Activated CD4-positive, CD25-positive, alpha-beta regulatory T cell treated with anti-CD3 and anti-CD28 coated beads, Interleukin-2, amount 50 U/mL, for 16 hours (primary cell): ENCODE results near the gene SPDEF.

ENCODE experiments used
- DNase-seq: peaks from one replicate; pipeline ENCODE4 v3.0.0-alpha.2; 2020; ENCODE audit warnings: low read depth, low spot score

SPDEF gene

GRCh38 chr6:34583861-34584604 is 27.9 kb upstream of the SPDEF start:
- DNase-seq: no peak

DNA sequence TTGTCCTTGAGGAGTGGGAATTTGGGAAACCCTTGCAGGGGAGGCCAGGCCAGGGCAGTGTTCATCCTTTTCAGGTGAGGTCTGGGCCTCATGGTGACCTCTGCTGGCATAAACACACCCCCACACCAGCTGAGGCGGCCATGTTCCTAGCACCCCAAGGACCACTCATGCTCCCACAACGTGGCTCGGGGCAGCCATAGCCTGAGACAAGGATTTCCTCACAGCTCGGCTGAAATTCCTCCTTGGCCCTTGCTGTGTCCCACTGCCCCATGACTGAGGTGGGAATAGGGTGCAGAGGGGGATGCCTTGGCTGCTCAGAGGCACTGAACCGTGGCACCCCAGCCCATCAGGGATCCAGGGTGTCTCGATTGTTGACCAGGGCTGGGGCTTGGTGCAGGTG is 27.3 kb upstream of the SPDEF start:
- DNase-seq: no peak

DNA sequence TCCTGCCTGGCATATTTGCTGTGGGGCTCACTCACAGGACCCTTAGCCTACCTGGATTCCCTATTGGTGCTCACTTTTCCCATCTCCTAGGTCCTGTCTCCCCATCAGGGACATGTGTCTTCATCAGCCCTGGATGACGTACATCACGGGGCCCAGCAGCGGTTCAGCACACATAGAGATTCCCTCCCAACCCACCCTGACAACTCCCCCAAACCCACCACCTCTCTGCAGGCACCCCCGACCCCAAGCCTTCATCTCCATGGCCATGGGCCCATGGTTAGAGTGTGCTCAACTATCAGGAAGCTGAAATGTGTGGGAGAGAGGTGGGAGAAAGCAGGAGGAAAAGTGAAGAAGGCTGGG is 25.4 kb upstream of the SPDEF start:
- no peak for DNase-seq

DNA sequence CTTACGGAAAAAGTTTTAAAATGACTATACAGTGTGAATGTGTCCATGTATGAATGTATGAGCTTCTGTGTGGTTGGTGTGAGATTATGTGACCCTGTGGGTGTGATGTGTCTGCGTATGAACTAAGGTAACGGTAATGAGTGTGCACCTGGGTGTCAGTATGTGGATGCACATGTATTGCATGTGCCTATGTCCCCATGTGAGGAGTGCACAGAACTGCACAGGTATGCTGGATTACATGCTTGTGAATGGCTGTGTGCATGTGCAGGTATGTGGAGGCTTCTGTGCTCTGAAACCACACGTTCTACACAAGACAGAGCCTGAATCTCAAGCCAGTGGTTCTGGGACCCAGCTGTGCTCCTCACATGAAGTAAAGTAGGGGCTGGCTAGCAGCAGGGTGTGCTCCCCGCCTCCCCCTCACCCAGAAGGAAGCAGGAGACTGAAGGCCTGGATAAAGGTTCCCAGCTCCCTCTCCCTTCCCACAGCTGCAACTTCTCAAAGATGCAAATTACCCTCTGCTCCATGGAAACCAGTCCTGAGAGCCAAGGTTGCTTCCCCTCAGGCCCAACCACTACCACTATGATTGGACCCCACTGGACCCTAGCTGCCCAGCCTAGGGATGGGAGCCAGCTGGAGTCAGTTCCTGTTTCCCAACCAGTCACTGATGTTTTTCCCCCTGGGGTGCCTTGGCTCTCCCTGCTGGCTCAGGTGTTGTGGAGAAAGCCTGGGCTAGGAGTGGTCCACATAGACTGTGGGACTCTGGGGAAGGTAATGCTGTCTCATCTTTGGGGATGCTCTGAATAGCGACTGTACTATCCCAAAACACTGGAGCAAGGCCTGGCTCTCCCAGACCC is 24.8 kb upstream of the SPDEF start:
- DNase-seq: no peak

GRCh38 chr6:34578445-34579262 is 22.5 kb upstream of the SPDEF start:
- DNase-seq: no peak

GRCh38 chr6:34576286-34576955 is 20.3 kb upstream of the SPDEF start:
- DNase-seq: no peak

DNA sequence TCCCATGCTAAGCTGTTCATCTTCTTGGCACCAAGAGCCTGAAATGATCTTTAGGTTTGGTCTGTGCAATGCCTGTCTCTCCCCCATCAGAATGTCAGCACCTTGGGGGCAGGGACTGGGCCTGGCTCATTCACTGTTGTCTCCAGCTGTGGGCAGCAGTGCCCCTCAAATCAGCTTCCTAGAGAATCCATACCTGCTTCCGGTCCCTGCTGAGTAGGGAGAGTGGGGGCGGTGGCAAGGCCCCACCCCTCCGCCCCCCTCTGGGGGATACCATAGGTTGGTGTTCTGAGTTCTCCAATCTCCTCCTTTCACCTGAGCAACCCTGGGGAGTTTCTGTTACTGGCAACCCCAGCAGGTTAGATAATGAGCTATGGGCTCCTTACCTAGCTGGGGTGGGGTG is 19.2 kb upstream of the SPDEF start:
- no peak for DNase-seq

DNA sequence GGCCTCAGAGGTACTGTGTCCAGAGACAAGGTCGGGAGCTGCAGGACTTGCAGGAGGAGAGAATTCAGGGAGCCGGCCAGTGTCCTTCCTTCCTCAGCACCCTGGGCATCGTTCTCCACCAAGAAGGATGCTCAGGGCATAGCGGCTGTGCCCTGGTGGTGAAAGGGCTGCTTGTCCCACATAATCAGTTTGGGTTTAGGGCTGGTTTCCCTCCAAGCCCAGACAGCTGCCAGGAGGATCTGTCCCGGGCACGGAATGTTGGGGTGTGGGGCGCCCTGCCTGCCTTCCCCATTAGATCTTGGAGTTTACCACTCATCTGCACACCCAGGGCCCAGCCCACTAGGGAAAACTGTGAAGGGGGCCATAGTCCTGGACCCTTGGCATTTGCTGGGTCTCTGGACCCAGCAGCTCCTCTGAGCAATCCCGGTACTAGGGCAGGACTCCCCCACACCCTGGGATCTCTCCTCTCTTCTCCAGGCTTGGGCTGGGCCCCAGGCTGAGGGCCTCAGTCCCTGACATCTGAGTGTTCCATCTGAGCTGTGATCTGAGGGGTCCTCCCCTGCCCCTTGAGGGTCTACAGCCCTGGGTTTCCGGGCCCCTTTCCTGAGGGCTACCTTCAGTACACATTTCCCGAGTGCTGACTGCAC is 18.6 kb upstream of the SPDEF start:
- no peak for DNase-seq

- DNase-seq: no peak
Observed at GRCh38 chr6:34573567-34574183, 17.5 kb upstream of the SPDEF start.

DNA sequence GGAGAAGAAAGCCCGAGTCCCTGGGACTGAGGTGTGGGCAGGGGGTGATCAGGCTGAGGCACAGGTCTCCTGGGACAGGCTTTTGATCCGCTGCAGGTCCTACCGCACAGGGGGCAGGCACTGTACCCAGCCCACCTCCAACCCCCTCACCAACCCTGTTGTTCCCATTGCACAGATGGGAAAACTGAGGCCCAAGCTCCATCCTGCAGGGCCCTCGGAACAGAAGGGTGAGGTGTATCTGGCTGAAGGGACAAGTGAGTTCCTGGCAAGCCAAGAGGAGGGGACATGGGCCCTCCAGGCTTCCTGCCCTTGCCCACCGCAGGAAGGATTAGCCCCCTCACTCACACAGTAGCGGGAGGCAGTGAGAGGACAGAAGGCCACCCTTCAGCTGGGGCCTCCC is 16.5 kb upstream of the SPDEF start:
- DNase-seq: no peak

- no peak for DNase-seq
Observed at GRCh38 chr6:34572021-34572420, 15.9 kb upstream of the SPDEF start.

DNA sequence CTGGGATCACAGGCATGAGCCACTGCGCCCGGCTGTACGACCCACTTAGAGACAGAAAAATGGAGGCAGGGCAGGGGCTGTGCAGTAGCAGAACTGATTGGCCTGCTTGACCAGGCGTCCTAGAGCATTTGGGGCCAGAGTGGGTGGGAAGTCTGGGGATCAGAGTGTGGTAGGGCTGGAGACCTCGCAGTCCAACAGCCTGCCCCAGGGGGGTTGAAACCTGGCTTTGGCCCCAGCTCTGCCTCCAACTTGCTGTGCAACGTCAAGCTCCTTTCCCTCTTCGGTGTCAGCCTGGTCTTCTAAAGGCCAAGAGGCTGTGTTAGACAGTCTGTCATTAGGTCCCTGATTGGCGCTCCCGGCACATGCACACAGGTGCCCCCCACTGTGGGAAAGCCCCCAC is 15.3 kb upstream of the SPDEF start:
- no peak for DNase-seq

DNA sequence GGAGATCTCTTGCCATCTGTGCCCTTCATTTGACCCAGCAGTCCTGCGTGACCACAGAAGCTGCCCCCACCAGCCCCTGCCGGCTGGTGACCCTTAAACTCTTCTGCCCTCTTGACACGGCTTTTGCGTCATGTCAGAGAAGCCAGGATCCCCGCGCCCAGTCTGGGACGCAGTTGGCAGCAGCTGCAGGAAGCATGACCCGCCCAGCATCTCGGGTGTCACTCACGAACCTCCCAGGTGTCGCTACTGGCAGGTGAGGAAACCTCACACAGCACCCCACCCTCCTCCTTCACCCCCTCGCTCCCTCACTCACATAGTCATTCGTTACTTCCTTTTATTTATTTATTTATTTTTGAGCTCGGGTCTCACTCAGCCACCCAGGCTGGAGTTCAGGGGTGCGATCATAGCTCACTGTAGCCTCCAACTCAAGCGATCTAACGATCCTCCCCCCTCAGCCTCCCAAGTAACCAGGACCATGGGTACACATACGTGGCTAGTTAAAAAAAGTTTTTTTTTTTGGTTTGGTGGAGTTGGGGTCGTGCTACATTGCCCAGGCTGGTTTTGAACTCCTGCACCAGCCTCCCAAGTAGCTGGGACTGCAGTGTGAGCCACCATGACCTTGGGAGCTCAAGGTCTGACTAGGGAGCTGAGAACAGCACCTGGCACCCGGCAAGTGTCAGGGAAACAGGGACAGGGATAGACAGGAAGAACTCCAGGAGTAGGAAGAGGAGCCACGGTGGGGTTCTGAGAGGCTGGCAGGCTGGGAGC is 14.1 kb upstream of the SPDEF start:
- no peak for DNase-seq

GRCh38 chr6:34569361-34569973 is 13.3 kb upstream of the SPDEF start:
- DNase-seq: no peak

GRCh38 chr6:34568341-34569201 is 12.4 kb upstream of the SPDEF start:
- no peak for DNase-seq

DNA sequence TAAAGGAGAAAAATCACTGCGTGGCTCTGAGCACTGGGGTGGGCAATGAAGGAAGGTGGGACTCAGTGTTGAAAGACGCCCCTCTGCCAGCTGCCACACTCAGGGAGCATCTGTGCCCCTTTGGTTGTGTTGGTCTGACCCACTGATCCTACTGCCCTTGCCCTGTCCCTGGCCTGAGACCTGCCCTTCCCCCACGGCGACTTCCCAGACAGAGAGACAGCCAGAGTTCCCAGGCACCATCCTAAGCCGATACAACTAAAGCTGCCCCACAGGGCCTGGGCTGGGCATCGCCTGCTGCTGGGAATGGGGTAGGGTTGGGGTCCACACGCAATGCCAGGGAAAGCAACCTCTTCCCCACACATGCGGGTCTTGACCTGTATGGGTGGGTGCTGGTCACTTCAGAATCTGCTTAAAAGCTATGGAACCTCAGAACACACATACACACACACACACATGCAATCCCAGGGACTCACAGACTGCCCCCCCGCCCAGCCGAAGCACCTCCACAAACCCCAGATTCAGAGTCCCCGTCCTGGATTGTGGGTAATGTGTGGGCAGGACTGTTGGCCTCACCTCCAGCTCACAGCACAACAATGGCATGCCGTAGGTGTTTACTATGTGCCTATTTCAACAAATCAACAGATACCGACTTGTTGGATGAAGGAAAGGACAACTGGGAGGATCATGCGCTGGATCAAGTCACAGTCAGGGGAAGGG is 10.9 kb upstream of the SPDEF start:
- DNase-seq: no peak

- DNase-seq: no peak
Observed at GRCh38 chr6:34565722-34566137, 9.6 kb upstream of the SPDEF start.

DNA sequence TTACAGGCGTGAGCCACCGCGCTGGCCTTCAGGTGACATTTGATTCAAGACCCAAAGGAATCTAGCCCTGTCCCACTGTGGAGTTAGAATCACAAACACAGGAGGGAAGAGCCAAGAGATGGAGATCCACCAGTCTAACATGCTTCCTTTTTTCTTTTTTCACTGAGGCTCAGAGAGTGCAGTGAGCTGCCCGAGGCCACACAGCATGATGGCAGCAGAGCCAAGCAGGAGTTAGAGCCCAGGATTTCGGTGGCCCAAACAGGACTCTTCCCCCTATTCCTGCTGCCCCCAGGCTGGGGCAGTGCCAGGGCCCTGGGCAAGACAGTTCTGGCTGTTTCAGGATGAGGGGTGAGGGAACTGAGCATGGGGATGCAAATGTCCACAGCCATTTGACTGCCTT is 8.1 kb upstream of the SPDEF start:
- no peak for DNase-seq
